Neuronal stem cell (in vitro differentiated cells): ENCODE data around the gene MBOAT7.

Experiments used
- DNase-seq: peaks from one replicate; pipeline ENCODE4 v3.0.0-alpha.2; 2013; ENCODE audit warnings: low spot score
- H2AFZ ChIP-seq: one replicate; pipeline ENCODE4 v1.6.1; 2013; ENCODE audit warnings: mild to moderate bottlenecking, low read length, inconsistent platforms
- H2AK5ac ChIP-seq: 2 replicates; pipeline ENCODE4 v1.6.1; 2013; ENCODE audit warnings: low read depth, mild to moderate bottlenecking, inconsistent platforms, low read length, moderate library complexity, mixed read lengths
- H2BK120ac ChIP-seq: 2 replicates; pipeline ENCODE4 v1.6.1; 2013; ENCODE audit warnings: low read depth, mild to moderate bottlenecking, inconsistent platforms, low read length, moderate library complexity, mixed read lengths
- H2BK12ac ChIP-seq: one replicate; pipeline ENCODE4 v1.6.1; 2013; ENCODE audit warnings: low read length, inconsistent platforms
- H2BK15ac ChIP-seq: 2 replicates; pipeline ENCODE4 v1.6.1; 2013; ENCODE audit warnings: mild to moderate bottlenecking, low read length, inconsistent platforms, mixed read lengths
- H2BK5ac ChIP-seq: one replicate; pipeline ENCODE4 v1.6.1; 2013; ENCODE audit warnings: inconsistent platforms, mild to moderate bottlenecking, low read length, moderate library complexity
- H3K14ac ChIP-seq: one replicate; pipeline ENCODE4 v1.6.1; 2013; ENCODE audit warnings: low read length, inconsistent platforms
- H3K18ac ChIP-seq: 2 replicates; pipeline ENCODE4 v1.6.1; 2013; ENCODE audit warnings: low read length, inconsistent platforms
- H3K23ac ChIP-seq: 2 replicates; pipeline ENCODE4 v1.6.1; 2013; ENCODE audit warnings: low read depth, mild to moderate bottlenecking, mixed read lengths, low read length, inconsistent platforms; ENCODE audit not compliant: poor library complexity
- H3K27ac ChIP-seq: replicated peaks from 3 replicates; pipeline ENCODE4 v1.5.1; 2013; ENCODE audit warnings: low read length, inconsistent platforms
- H3K27me3 ChIP-seq, 3 experiments: 2 replicates each; pipeline ENCODE4 v1.6.1; 2013; ENCODE audit warnings: low read length in 3 of 3, mild to moderate bottlenecking in 2 of 3, inconsistent platforms in 1 of 3, low read depth in 1 of 3, mixed read lengths in 1 of 3, moderate library complexity in 1 of 3; ENCODE audit not compliant: control insufficient read depth in 3 of 3, insufficient read depth in 3 of 3
- H3K36me3 ChIP-seq, 2 donors: replicated peaks in 1 of 2; 2 replicates each; pipeline ENCODE4 v1.6.1; 2013; ENCODE audit warnings: low read length in 2 of 2; ENCODE audit not compliant: control insufficient read depth in 2 of 2, insufficient read depth in 2 of 2
- H3K4ac ChIP-seq: 2 replicates; pipeline ENCODE4 v1.6.1; 2013; ENCODE audit warnings: inconsistent platforms, mild to moderate bottlenecking, low read length, moderate library complexity
- H3K4me1 ChIP-seq, 2 donors: 1 replicate in 1 of 2; 2 replicates in 1 of 2; pipeline ENCODE4 v1.6.1; 2013; ENCODE audit warnings: low read length in 2 of 2, low read depth in 1 of 2; ENCODE audit not compliant: control insufficient read depth in 2 of 2, insufficient read depth in 1 of 2
- H3K4me2 ChIP-seq: one replicate; pipeline ENCODE4 v1.6.1; 2013; ENCODE audit warnings: mild to moderate bottlenecking, low read length, inconsistent platforms; ENCODE audit not compliant: insufficient read depth, poor library complexity, severe bottlenecking
- H3K4me3 ChIP-seq, 2 donors: 2 replicates each; pipeline ENCODE4 v1.5.1; 2013; ENCODE audit warnings: low read length in 2 of 2, mild to moderate bottlenecking in 2 of 2, inconsistent platforms in 1 of 2, moderate library complexity in 1 of 2
- H3K79me1 ChIP-seq: one replicate; pipeline ENCODE4 v1.6.1; 2013; ENCODE audit warnings: low read depth, mild to moderate bottlenecking, inconsistent platforms, low read length, moderate library complexity
- H3K9ac ChIP-seq: one replicate; pipeline ENCODE4 v1.6.1; 2013; ENCODE audit warnings: mild to moderate bottlenecking, low read depth, low read length, inconsistent platforms; ENCODE audit not compliant: poor library complexity
- H3K9me3 ChIP-seq, 2 donors: replicated peaks in 1 of 2; 2 replicates each; pipeline versions ENCODE3 to v1.6.1; 2013; ENCODE audit warnings: low read length in 2 of 2, mild to moderate bottlenecking in 2 of 2, inconsistent platforms in 1 of 2, low read depth in 1 of 2, mixed read lengths in 1 of 2, moderate library complexity in 1 of 2; ENCODE audit not compliant: control insufficient read depth in 2 of 2, insufficient read depth in 1 of 2
- H4K8ac ChIP-seq: one replicate; pipeline ENCODE4 v1.6.1; 2013; ENCODE audit warnings: low read depth, mild to moderate bottlenecking, inconsistent platforms, low read length, moderate library complexity
- H4K91ac ChIP-seq: one replicate; pipeline ENCODE4 v1.6.1; 2013; ENCODE audit warnings: low read length, low read depth, mild to moderate bottlenecking, inconsistent platforms; ENCODE audit not compliant: poor library complexity
- WGBS, 2 donors: extraction: QIAGEN DNeasy Blood & Tissue Kit; methylation state at CpG; one replicate each; pipeline ENCODE4 v1.1.7; 2013; ENCODE audit warnings: missing lambda C conversion rate in 2 of 2, mixed read lengths in 1 of 2; ENCODE audit not compliant: insufficient read length in 2 of 2, insufficient replicate concordance in 1 of 2; ENCODE audit errors: extremely low coverage in 2 of 2; 5-methylcytosine and 5-hydroxymethylcytosine counted together

The MBOAT7 gene

DNA sequence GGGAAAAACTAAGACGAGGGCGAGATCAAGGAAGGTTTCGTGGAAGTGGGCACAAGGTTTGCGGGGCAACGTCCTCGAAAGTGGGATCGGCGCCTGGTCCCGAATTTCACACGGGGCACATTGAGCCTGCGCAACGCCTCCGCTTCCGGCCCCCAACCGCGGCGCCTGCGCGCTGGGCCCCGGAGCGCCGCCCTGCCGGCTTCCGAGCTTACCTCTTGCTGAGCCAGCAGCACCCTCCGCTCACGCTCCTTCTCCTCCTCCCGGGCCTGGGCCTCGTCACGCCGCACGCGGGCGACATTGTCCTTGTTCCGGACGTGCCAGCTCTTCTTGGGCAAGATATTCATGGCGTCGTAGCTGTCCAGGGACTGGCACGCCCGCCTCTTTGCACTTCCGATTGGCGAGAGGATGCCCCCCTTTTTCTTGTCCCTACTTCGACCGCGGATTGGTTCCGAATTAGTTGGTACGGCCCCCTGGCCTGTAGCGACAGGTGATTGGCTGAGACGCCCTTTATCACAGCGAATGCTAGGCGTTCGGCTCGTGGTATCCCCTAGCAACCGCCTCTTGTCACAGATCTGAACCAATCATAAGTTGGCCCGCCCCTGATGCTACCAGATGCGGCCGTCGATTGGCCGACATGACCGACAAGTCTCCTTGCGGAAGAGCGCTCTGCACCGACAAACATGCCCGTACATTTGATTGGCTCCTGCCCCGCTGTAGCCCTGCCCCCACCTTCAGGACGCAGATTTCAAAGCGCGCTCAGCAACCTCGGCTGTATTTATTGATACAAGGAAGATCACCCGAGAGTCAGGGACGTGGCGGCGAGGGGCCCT is 29.8 kb downstream of the MBOAT7 start, which contains the start of gene LENG1:
LENG1 (minus strand) TSS at position 370 of the 830 bp plus-strand sequence; CDS start at position 344, 26 bp downstream.
- Histone ChIP-seq H2BK15ac (peak within 1 kb of the TSS; percentile 10), H2AFZ (peak within 1 kb of the TSS; percentile 91), H3K27ac (peak within 1 kb of the TSS; percentile 84), H2BK5ac (no peak within 1 kb of the TSS), H3K23ac (peak within 1 kb of the TSS; percentile 48), H3K79me1 (no peaks in the 10 kb centered on the region), H2AK5ac (peak within 1 kb of the TSS; percentile 58), H3K9ac (peak within 1 kb of the TSS; percentile 86), H3K4me3 (peak within 1 kb of the TSS; percentile 62 to 92), H3K27me3 (peaks cover 0 to 2% (median 0%) of the 10 kb centered on the region in 3 experiments), H4K8ac (no peak within 1 kb of the TSS), H3K4me2 (peak within 1 kb of the TSS; percentile 85), H2BK120ac (no peak within 1 kb of the TSS), H3K18ac (peak within 1 kb of the TSS; percentile 96), H4K91ac (no peak within 1 kb of the TSS), H3K36me3 (peaks cover 25 to 41% of the 10 kb centered on the region in 2 donors), H3K14ac (no peak within 1 kb of the TSS), H3K4me1 (peaks cover 12 to 14% of the 10 kb centered on the region in 2 donors), H2BK12ac (no peak within 1 kb of the TSS), H3K9me3 (peaks cover 8 to 15% of the 10 kb centered on the region in 2 donors), H3K4ac (no peak within 1 kb of the TSS)
- DNase-seq, result peak; percentile 100
- WGBS, 2 donors, result no CpG with 5 or more reads among the region's 72 CpGs

DNA sequence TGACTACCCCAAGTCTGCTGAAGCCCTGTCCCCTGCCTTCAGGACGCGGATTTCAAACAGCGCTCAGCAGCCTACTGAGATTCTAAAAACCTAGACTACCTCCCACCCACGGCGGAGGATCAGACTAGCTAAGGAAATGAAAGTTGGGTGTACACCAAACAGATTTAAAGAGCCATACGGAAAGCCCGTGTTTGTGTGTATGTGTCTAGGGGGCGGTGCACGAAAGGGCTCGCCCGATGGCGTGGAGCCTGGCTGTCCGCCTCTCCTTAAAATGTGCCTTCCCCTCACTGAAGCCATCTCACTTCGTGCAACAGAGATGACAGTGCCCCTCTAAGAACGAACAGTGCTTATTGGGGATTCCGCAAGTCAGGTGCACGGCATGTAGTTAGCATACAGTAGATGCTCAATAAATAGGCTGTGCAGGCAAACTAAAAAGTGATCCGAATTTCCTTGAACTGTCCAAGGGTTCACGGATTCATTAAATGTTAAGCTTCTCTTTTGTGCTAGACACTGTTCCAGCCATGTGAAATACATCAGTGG is 30.5 kb downstream of the MBOAT7 start:
- Histone ChIP-seq H3K4ac (no peak overlapping the region), H3K36me3 (peaks cover 29 to 48% of the 10 kb centered on the region in 2 donors), H3K27me3 (no peaks in the 10 kb centered on the region), H2AK5ac (peak overlapping the region; percentile 13), H3K4me1 (peaks cover 12 to 14% of the 10 kb centered on the region in 2 donors), H4K91ac (no peak overlapping the region), H3K79me1 (no peaks in the 10 kb centered on the region), H2BK120ac (no peak overlapping the region), H2BK15ac (no peak overlapping the region), H2BK12ac (no peak overlapping the region), H3K9me3 (peaks cover 4 to 9% of the 10 kb centered on the region in 2 donors), H3K14ac (no peak overlapping the region), H2AFZ (peak overlapping the region; percentile 91), H3K27ac (no peak overlapping the region), H4K8ac (no peak overlapping the region), H3K4me2 (peak overlapping the region; percentile 69), H3K9ac (peak overlapping the region; percentile 85), H3K23ac (peak overlapping the region; percentile 29), H2BK5ac (no peak overlapping the region), H3K18ac (no peak overlapping the region), H3K4me3 (peak overlapping the region; percentile 62 to 92)
- no CpG with 5 or more reads among the region's 19 CpGs for WGBS, 2 donors
- DNase-seq, result no peak

DNA sequence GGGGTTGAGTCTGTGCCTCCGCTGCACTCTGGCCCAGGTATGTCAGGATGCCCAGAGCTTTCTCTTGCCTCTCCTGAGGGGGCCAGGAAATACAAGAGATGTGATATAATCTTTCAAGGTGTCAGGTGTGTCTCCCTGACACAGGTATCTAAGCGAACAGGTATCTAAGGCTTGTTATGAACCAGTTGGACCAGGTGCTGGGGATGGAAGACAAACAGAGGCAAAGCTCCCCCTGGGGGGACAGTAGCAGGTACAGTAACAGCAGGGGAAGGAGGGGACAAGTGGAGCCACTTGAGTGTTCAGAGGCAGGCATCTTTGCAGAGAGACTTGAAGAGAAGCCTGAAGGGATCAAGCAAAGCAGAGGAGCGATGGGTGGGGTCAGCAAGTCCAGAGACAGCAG is 32.4 kb downstream of the MBOAT7 start:
- H3K27me3 ChIP-seq, result no peaks in the 10 kb centered on the region
- no peak overlapping the region for H2BK15ac ChIP-seq
- H3K36me3 ChIP-seq, result peaks cover 45 to 64% of the 10 kb centered on the region in 2 donors
- no peaks in the 10 kb centered on the region for H3K9me3 ChIP-seq
- no peak overlapping the region for H3K4me3 ChIP-seq
- no peak overlapping the region for H2BK12ac ChIP-seq
- no peak overlapping the region for H4K91ac ChIP-seq
- no peak overlapping the region for H2BK5ac ChIP-seq
- H2BK120ac ChIP-seq, result no peak overlapping the region
- no CpG with 5 or more reads among the region's 3 CpGs for WGBS, 2 donors
- no peak overlapping the region for H3K14ac ChIP-seq
- DNase-seq, result no peak
- no peak overlapping the region for H3K4ac ChIP-seq
- no peak overlapping the region for H3K27ac ChIP-seq
- H3K9ac ChIP-seq, result no peak overlapping the region
- no peak overlapping the region for H4K8ac ChIP-seq
- H3K4me1 ChIP-seq, result peaks cover 12 to 14% of the 10 kb centered on the region in 2 donors
- H2AK5ac ChIP-seq, result no peak overlapping the region
- H3K79me1 ChIP-seq, result peaks cover 1% of the 10 kb centered on the region
- no peak overlapping the region for H3K23ac ChIP-seq
- no peak overlapping the region for H3K4me2 ChIP-seq
- H2AFZ ChIP-seq, result no peak overlapping the region
- H3K18ac ChIP-seq, result no peak overlapping the region

DNA sequence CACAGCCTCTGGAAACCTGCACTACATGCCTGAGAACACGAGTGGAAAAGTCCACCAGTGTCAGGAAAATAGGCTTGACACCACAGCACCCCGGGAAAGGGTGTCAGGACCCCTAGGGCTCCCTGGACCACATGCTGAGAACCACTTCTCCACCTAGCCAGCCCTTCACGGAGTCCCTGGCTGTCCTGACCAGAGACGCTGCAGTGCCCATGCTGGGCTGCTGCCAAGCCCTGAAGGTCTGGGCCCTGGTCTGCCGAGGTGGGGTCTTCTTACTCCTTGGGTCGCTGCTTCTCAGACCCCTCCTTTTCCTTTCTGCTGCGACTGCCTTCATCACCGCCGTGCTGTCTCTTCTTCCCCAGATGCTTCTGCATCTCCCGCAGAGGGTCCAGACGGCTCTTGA is 32.9 kb downstream of the MBOAT7 start:
- H3K36me3 ChIP-seq, result peaks cover 50 to 68% of the 10 kb centered on the region in 2 donors
- H3K4me2 ChIP-seq, result no peak overlapping the region

More for the DNA sequence above, 32.9 kb downstream of the MBOAT7 start:
- no peak overlapping the region for H3K9ac ChIP-seq
- no peak overlapping the region for H2BK5ac ChIP-seq
- no peak overlapping the region for H3K4ac ChIP-seq
- peaks cover 2% of the 10 kb centered on the region for H3K79me1 ChIP-seq
- no CpG with 5 or more reads among the region's 11 CpGs for WGBS, 2 donors
- H2AFZ ChIP-seq, result no peak overlapping the region
- no peak overlapping the region for H2BK15ac ChIP-seq
- H2BK120ac ChIP-seq, result no peak overlapping the region
- no peak overlapping the region for H3K23ac ChIP-seq
- no peak overlapping the region for H2BK12ac ChIP-seq
- no peak overlapping the region for H3K27ac ChIP-seq
- no peaks in the 10 kb centered on the region for H3K27me3 ChIP-seq
- no peak overlapping the region for H2AK5ac ChIP-seq
- no peak overlapping the region for H4K8ac ChIP-seq
- no peak overlapping the region for H4K91ac ChIP-seq
- no peak for DNase-seq
- H3K14ac ChIP-seq, result no peak overlapping the region
- no peak overlapping the region for H3K18ac ChIP-seq
- peaks cover 12 to 14% of the 10 kb centered on the region in 2 donors for H3K4me1 ChIP-seq
- H3K4me3 ChIP-seq, result no peak overlapping the region
- no peaks in the 10 kb centered on the region for H3K9me3 ChIP-seq
